SK-MEL-5 (cell line): ENCODE results near the gene DPH3. TPM values are rescaled to one million over a fixed set of nuclear protein-coding genes. Genes with fewer than 3 reads are reported as not detected.
"Not testable (repeated sequence)": the region's sequence is repeated elsewhere in the genome, so short reads cannot be mapped to it uniquely, and the experiment has no call there.

Source experiments
- DNase-seq: peaks from one replicate; pipeline ENCODE4 v3.0.0-alpha.2; 2016; ENCODE audit warnings: low read depth, low spot score
- in situ Hi-C: cut with HindIII; loops from 2 replicates; pipeline ENCODE4 v1.10.0; 2016; ENCODE audit warnings: low sequenced_read_pairs, high pct_unique_total_duplicates, low pct_unique_long_range_greater_than_20kb
- polyA plus RNA-seq, 2 experiments: library from polyadenylated mRNA; depleted of rRNA; stranded (reverse); fragments of >200 nt; gene quantifications; 2 replicates each; pipeline ENCODE4 v1.2.3, GENCODE V29; 2015
- total RNA-seq: library from RNA; depleted of rRNA; stranded (reverse); fragments of >200 nt; shearing (Covaris generic); gene quantifications from 2 replicates; pipeline ENCODE4 v1.2.3, GENCODE V29; 2014; rRNA removed

DPH3 gene
- 29.3 and 29.8 TPM in 2 replicates for total RNA-seq
- polyA plus RNA-seq (2015; cell fraction: cytosol; rRNA removed), result 22.5 and 24.3 TPM in 2 replicates
- polyA plus RNA-seq (2015; cell fraction: nucleus; rRNA removed), result 13.3 and 14.9 TPM in 2 replicates

DNA sequence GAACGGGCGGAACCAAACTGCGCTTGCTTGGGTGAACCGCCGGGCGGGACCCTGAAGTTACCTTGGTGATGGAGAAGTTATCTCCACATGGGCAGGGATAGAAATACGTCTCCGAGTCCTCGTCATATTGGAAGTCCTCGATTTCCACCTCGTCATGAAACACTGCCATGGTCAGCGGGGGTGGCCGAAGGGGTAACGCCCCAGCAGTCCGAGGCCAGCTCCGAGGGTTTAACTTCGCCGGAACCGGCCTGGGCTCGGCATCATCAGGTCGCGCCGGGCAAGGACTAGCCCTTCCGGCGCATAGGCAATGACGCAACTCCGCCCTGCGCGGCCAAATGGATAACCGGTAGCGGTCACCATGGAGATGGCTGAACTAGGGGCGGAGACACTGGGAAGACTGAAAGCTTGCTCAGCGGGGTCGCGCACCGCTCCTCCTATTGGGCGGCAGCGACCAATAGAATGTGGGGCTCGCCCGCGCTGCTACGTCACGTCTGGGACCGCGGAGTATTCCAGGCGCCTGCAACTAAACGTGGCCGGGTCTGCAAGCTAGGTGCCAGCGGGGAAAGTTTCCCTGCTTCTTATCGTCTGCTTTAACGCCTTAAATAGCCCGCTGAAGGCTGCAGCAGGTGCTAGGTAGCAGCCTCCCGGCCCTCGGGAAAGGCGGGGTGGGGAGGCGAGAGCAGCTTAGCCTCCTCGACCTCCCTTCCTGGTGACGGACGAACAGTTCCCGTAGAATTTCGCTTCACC, at the start of gene DPH3, which contains the start of gene OXNAD1:
TSS of gene DPH3 (minus strand) at position 236 of the 747 bp plus-strand sequence. CDS start at position 169, 67 bp downstream.
TSS of gene OXNAD1 (plus strand) at position 505 of the 747 bp plus-strand sequence. CDS start 5,741 bp downstream, outside the sequence.
- peak; percentile 99 for DNase-seq
- in situ Hi-C loops, result no loop called here

DNA sequence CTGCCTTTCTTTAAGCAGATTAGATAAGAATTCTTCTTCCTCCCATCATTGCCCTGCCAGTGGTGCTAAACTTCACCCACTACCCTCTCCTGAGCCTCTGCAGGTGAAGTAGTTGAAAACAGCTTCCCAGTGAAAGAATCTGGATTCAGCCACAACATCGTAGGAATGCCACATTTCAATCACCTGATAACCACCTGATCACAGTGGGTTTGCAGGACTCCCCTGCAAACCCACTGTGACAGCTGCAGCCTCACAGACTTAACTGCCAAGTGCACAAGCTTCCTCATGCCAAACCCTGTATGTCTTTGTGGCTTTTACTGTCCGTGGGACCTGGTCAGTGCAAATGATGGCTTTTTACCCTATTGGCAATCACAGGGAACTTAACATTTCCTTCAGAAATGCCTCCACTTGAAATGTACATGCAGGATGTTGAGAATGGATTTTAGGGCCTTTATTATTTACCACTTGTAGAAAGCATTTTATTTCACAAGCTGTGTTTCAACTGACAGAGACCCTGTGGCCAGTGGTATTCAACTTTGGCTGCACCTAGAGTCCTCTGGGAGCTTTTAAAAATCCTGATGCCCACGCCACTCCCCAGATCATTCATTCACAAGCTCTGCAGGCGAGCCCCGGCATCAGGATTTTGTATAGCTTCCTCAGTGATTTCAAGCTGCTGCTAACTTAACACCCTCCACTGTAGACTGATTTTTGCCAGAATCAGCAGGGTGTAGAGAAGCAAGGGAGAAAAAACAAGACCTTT, 49.3 kb upstream of the DPH3 start:
- no peak for DNase-seq
- in situ Hi-C loops, result no loop called here

DNA sequence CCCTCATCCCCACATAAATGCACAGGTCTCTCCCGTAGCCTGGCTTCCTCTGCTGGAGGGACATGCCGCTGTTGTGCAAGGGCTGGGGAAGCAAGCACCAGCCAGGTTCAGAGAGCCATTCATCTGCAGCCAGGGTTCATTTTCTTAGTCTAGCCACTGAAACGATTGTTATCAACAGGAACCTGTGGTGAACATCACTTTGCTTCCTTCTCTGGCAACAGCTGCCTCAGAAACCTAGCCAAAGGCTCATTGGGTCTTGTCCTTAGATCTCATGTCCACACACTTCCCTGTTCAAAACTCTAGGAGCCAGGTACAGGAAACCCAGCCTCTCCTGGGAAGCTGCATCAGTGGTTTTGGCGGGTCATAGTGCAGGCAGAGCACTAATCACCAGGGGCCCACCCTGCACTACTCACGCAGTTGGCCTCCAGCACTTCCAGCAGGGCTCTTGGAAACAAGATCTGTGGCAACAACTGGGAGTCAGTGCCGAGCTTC, 47.3 kb upstream of the DPH3 start:
- in situ Hi-C loops, result no loop called here
- DNase-seq, result no peak

DNA sequence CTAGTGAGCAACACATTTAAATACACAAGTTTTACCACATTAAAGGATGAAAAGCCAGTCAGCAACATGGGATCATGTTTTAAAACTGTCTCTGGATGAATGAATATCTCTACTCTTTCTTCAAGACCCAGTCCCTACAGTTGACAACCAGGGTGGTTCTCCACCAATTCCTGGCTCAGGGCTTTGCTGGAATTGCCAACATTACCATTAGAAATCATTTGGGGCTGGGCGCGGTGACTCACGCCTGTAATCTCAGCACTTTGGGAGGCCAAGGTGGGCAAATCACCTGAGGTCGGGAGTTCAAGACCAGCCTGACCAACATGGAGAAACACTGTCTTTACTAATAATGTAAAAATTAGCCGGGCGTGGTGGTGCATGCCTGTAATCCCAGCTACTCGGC, 45.7 kb upstream of the DPH3 start:
- DNase-seq, in situ Hi-C loops: not testable (repeated sequence)

DNA sequence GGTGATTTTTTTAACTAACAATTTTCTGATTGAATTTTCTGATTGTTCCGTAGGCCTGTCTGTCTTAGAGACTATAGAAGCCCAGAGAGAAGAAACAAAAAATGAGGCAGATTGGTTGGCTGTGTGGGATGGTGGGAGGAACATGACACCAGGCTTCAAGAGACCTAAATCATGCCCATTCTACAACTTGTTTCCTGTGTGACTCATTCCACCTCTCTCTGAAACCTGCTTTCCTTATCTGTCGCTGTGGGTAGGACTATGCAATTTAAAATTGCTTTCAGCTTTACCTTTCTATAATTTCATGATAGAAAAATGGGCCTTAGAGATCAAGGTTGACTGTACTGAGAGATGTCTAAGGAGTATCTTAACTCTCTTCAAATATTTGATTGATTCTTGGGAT, 44.8 kb upstream of the DPH3 start:
- in situ Hi-C loops, result no loop called here
- peak; percentile 21 for DNase-seq

DNA sequence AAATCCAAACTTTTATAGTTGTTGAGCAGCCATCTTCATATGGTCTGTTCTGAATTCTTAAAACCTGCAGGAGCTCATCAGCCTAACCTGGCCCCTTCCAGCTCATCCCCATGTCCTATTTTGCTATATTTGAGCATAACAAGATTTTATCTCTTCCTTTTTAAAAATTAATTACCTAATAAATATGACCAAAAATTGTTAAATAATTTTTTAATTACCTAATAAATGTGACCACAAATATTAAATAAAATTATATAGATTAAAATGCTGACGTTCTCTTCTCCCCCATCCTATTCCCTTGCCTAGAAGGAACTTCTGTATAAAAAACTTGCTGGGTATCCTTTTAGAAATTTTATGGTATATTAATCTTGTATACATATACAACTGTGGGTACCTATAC, 44.0 kb upstream of the DPH3 start:
- in situ Hi-C loops, result no loop called here
- DNase-seq, result no peak

DNA sequence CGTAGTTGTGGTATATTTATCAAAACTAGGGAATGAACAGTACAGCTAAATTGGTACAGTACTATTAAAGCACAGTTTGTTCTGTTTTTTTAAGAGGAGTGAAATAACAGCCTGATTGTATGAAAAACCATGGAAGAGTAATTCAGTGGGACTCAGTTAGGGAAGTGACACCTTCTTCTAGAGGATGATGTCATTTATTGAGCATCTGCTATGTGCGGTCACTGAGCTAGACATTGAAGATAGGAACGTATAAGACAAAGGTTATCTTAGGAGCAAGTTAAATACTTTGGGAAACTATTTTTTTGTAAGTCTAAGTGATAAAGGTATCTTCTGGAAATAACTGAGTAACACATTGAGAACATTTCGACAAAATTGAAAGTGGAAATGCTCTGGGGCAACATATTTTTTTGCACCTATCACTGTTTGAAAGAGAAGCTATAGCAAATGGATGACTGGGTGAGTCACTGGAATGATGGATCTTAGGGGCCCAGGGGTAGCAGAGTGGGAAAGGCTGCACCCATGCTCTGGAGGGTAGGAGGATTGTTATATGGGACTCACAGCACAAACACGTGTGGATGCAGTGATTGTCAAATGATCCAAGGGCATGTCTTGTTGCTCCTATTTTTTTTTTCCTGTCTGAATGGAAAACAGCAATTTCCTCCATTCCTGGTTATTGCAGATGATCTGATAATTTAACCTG, 43.2 kb upstream of the DPH3 start:
- in situ Hi-C loops, result no loop called here
- no peak for DNase-seq

DNA sequence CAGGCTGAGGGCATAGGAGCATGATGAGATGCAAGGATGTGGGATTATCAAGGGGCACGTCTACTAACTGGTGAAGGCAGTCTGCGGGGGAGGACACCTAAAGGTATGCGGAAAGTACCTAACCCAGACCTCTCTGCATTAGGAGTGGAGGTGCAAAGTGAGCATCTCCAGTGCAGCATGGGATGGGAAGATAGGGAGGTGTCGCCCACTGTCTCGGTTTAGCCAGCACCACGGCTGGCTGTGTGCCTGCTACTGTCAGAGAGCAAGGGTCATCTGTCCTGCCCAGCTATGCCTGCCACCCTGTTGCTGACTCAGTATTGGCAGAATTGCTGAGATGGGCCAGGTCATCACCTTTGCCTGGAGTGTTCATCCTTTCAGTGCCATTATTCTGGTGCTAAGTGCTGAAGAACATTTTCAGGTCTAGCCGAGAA, 40.4 kb upstream of the DPH3 start:
- in situ Hi-C loops, result no loop called here

DNA sequence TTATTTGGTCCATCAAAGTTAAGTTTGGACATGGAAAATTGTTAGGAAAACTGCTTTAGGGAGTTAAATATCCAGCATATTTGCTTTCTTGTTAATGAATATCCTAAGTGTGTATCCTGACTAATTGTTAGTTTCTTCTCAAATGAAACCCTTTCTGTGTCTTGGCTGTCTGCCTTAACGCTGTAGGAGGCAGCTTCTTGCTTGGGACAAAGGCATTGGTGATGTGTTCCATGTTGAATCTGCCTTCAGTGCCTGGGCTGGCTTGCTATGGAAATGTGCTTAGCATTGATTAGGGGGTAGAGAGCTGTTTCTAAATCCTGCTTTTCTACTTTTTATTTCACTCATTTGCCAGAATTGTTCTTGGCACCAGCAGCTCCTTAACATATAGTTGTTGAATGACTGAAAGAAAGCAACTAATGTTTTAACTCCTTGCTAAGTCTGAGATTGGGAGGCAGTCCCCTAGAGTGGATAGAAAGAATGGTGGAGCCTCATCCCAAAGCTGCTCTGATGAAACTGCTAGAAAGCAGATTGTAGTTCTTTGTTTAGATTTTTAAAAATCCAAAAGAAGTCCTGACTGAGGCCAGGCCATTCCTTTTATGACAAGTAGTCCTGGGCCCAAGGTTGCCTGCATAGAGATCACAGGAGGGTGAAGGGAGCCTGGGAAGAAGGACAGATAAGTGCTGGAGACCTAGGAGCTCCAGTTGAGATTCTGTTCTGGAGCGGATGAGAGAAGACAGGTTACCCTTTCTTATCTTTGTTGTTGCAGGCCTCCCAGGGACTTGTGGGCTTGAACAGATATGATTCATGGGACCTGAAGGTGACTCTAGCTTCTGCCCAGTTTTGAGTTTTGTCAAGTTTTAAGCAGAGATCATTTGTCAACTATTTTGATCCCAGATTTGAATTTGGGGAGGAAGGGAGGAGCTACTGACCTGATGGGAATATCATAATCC, 39.6 kb upstream of the DPH3 start:
- in situ Hi-C loops, result no loop called here
- DNase-seq, result no peak

More for the DNA sequence above, 40.4 kb upstream of the DPH3 start:
- DNase-seq, result no peak

DNA sequence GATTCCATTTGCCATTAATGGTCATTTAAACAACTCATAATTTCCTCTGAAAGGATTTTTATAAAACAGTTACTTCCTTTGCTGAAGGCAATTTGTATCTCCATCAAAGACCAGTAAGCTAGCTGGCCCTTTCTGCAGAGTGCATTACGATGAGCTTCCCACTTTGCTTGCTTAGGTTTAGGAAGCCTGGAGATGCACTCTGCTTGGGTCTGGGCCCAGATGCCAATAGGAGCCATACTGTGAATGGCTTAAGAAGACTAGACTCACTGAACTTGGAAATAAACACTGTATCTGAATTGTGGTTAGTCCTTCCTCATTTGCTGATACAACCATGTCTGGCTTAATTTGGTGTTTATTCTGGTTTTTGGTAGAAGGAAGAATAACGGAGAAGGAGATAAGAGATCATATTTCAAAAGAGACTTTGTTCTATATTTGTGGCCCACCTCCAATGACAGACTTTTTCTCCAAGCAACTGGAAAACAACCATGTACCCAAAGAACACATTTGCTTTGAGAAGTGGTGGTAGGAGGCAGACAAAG, 38.4 kb upstream of the DPH3 start:
- in situ Hi-C loops, result no loop called here
- no peak for DNase-seq

DNA sequence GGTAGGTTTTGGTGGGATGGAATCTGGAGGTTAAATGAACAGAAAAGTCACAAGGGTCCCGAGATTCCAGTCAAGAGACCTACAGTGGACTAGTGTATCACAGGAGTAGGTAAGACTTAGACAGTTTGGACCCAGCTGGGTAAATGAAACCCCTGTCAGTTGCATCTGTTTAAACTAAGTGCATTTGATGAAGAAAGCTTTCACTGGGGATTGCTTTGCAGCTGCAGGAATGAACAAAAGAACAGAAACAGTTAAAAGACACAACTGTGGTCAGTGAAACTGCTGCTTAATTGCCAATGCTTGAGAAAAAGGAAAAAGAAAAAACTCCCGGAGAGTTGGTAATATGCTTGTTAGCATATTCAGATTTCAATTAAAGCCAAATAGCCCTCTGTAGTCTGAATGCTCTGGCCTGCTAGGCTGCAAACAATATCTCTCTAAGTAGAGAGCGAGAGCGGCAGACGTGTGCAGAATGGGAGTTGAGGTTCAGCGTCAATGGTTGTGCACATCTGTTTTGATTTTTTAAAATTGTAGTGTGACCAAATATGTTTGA, 37.4 kb upstream of the DPH3 start:
- in situ Hi-C loops, result no loop called here
- no peak for DNase-seq

DNA sequence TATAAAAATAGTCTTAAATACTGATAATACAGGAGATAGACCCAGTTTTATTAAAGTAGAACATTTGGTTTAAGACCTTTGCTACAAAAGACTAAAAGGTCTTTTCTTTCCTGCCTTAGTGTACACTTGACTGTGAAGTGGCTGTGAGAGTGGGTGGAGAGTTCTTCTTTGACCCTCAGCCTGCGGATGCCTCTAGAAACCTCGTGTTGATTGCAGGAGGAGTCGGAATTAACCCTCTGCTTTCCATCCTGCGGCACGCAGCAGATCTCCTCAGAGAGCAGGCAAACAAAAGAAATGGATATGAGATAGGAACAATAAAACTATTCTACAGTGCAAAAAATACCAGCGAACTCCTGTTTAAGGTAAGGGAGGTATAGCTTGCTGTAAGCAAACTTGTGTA, 36.8 kb upstream of the DPH3 start:
- DNase-seq, result no peak
- in situ Hi-C loops, result no loop called here

DNA sequence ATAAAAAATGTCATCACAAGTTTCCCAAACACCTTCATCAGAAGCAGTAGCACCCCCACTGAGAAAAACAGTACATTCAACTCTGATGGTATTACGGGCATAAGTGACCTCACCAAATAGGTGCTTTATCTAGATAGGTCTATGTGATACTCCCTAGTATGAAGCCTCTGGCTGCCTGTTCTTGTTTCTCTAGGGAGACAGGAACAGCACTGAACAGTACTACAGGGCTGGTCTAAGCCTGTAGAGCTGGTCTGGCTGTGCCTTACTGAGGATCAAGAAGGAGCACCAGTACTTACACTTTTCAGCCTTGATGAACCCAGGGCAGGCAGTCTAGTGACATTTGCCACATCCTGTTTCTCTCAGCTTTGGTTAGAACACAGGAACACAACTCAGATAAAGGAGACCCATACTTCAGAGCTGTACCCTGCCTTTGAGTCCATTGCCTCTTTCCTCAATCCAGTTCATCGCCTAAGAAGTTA, 36.2 kb upstream of the DPH3 start:
- in situ Hi-C loops, result no loop called here
- DNase-seq, result no peak

DNA sequence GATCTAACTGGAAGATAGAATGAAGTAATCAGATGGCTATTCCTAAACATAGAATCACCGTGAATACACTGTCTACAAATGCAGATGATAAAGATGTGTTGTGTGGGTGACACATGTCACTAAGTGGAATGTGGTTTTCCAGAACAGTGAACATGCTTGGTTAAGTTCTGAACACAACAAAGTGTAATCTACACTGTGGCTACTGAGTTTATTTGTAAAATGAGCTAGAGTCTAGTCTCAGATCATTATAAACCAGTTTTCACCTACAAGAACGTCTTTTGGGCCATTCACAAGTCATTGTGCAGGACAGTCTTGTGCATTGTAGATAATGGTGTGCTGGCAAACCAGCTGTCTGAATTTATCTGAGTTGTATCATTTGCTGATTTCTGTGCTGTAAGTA, 35.6 kb upstream of the DPH3 start:
- in situ Hi-C loops, result no loop called here
- no peak for DNase-seq

DNA sequence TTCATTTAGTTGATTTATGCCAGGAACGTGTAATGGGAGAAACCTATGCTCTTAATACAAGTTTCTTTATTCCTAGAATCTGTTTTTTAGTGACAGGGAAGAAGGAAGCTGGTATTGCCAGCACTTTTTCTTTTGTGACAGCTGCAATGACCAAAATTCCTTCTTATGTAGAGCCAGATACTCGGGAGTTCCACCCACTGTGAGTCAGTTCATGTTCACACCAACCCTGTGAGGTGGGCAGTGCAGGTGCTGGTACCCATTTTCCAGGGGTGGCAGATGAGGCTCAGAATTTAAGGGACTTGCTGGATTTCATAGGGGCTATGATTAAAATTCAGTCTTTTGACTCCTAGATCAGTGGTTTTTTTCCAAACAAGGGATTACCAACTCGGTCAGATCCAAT, 35.0 kb upstream of the DPH3 start:
- in situ Hi-C loops, result no loop called here
- DNase-seq, result no peak

DNA sequence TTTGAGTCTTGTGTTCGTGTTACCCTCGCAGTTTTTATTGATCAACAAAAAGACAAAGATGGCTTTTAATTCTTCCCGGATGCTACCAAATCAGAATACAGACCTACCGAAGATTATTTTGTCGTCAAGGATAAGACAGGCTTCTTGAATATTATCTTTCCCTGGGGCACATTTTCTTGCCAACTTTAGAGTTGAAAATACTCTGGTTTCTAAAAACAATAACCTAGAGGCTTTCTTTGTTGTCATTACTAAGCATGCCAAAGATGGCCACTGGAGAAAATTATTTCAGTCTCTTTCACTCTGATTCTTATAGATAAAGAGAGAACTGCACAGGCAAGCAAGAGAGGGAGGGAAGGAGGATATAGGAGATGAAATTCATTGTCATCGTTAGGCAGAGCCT, 34.1 kb upstream of the DPH3 start:
- DNase-seq, result no peak
- in situ Hi-C loops, result no loop called here
